Panc1 (cell line): ENCODE results near the gene DCUN1D2. TPM values are rescaled to one million over a fixed set of nuclear protein-coding genes. Genes with fewer than 3 reads are reported as not detected.

ENCODE experiments used
- ATAC-seq: fragments of 200-7000 bp; cut with Tn5 transposase; 2 replicates; pipeline ENCODE4 v1.9.1; 2020; ENCODE audit warnings: mild to moderate bottlenecking, moderate library complexity
- BruUV-seq: library from RNA; stranded (reverse); fragments of 400-500 nt; replicated peaks from 2 replicates; lab custom pipeline; 2021; lab: Mats Ljungman, UMichigan
- CTCF ChIA-PET: fragments of 300-600 bp; sonication (Branson Sonifier 250); formaldehyde crosslinking; loops from one replicate; lab custom pipeline; 2022; ENCODE audit warnings: antibody characterized with exemption; lab: Charles Lee
- POLR2A ChIA-PET: fragments of 300-600 bp; sonication (Branson Sonifier 250); formaldehyde crosslinking; loops from one replicate; lab custom pipeline; 2022; ENCODE audit warnings: antibody characterized with exemption; lab: Charles Lee
- DNase-seq: peaks from one replicate; pipeline ENCODE4 v3.0.0-alpha.2; 2010; ENCODE audit warnings: low read depth, low spot score
- H3K27ac ChIP-seq: 2 replicates; pipeline ENCODE4 v1.5.1; 2011; ENCODE audit warnings: mild to moderate bottlenecking, low read length, inconsistent platforms
- H3K27me3 ChIP-seq: fragments of 200-500 bp; sonication (Bioruptor generic); 2 replicates; pipeline ENCODE4 v1.6.0; 2014; ENCODE audit warnings: low read length, inconsistent platforms; ENCODE audit not compliant: control insufficient read depth, insufficient read depth
- H3K36me3 ChIP-seq: fragments of 200-500 bp; sonication (Bioruptor generic); 2 replicates; pipeline ENCODE4 v1.5.1; 2014; ENCODE audit warnings: inconsistent platforms, mild to moderate bottlenecking, low read length, moderate library complexity; ENCODE audit not compliant: control insufficient read depth, insufficient read depth
- H3K4me1 ChIP-seq: 2 replicates; pipeline ENCODE4 v1.5.1; 2011; ENCODE audit warnings: inconsistent platforms, mild to moderate bottlenecking, low read length, moderate library complexity; ENCODE audit not compliant: control insufficient read depth, insufficient read depth
- H3K4me3 ChIP-seq, 2 experiments: 2 replicates each; pipeline ENCODE4 v1.5.1; 2011 to 2012; ENCODE audit warnings: low read depth in 2 of 2, low read length in 2 of 2, mild to moderate bottlenecking in 2 of 2, inconsistent platforms in 1 of 2, moderate library complexity in 1 of 2
- H3K9me3 ChIP-seq: fragments of 200-500 bp; sonication (Bioruptor generic); 2 replicates; pipeline ENCODE4 v1.5.1; 2014; ENCODE audit warnings: low read depth, mild to moderate bottlenecking, inconsistent platforms, low read length, moderate library complexity; ENCODE audit not compliant: control insufficient read depth, insufficient read depth
- CTCF ChIP-seq: fragments of 450-650 bp; IDR thresholded peaks from 2 replicates; pipeline ENCODE4 v1.5.1; 2017; ENCODE audit warnings: mild to moderate bottlenecking
- POLR2AphosphoS5 ChIP-seq: IDR thresholded peaks from 2 replicates; pipeline ENCODE4 v1.6.1; 2012; ENCODE audit warnings: mild to moderate bottlenecking, low read depth, low read length, moderate library complexity
- REST ChIP-seq, 2 experiments: IDR thresholded peaks; 2 replicates each; pipeline ENCODE4 v1.6.1; 2011 to 2012; ENCODE audit warnings: low read depth in 2 of 2, control low read depth in 1 of 2, low read length in 1 of 2, mild to moderate bottlenecking in 1 of 2, moderate library complexity in 1 of 2; ENCODE audit not compliant: insufficient read depth in 1 of 2
- SIN3A ChIP-seq: IDR thresholded peaks from 2 replicates; pipeline ENCODE4 v1.6.1; 2012; ENCODE audit warnings: low read depth, mild to moderate bottlenecking, low read length, moderate library complexity, borderline replicate concordance; ENCODE audit not compliant: insufficient read depth
- TCF7L2 ChIP-seq: IDR thresholded peaks from 2 replicates; pipeline ENCODE4 v1.6.1; 2011; ENCODE audit warnings: mild to moderate bottlenecking, low read depth, low read length, inconsistent platforms
- in situ Hi-C: cut with HindIII; loops from 2 replicates; pipeline ENCODE4 v1.10.0; 2016; ENCODE audit warnings: low sequenced_read_pairs, low pct_unique_long_range_greater_than_20kb
- intact Hi-C: fragments of 100-400 bp; cut with micrococcal nuclease; formaldehyde crosslinking; loops from one replicate; pipeline ENCODE4 v1.10.0; 2022; ENCODE audit not compliant: unreplicated experiment
- total RNA-seq: library from RNA; stranded (reverse); gene quantifications from one replicate; pipeline ENCODE4 v1.2.1, GENCODE V29; 2021; ENCODE audit not compliant: unreplicated experiment

Gene DCUN1D2
- total RNA-seq, 1 experiment from 2014 or later = 22.8 TPM

GRCh38 chr13:113495494-113496210 is 5.1 kb upstream of the DCUN1D2 start:
- intact Hi-C loops = no loop called here
- no peak overlapping the region for H3K27ac ChIP-seq
- H3K36me3 ChIP-seq = peaks cover 29% of the 10 kb centered on the region
- no peaks in the 10 kb centered on the region for H3K9me3 ChIP-seq
- DNase-seq = no peak
- no peak for ATAC-seq
- H3K4me3 ChIP-seq = no peak overlapping the region
- ChIA-PET CTCF (no interaction called here), POLR2A (interaction anchor here (0.6 kb wide), 1 partner anchor 422 kb away, joined by 3 read pairs; no protein-coding TSS in a partner anchor)
- no peak for TF ChIP-seq TCF7L2
- no peak for TF ChIP-seq CTCF
- no peak for TF ChIP-seq SIN3A
- TF ChIP-seq POLR2AphosphoS5 = no peak
- no peak for TF ChIP-seq REST (IDR thresholded peaks at IDR 0.05; ENCODE audit: insufficient read depth in 1 of 2, low read depth in 2 of 2, low read length in 1 of 2)
- H3K27me3 ChIP-seq = no peaks in the 10 kb centered on the region
- in situ Hi-C loops = no loop called here
- no TSS peak for BruUV-seq
- peaks cover 28% of the 10 kb centered on the region for H3K4me1 ChIP-seq

GRCh38 chr13:113493315-113493951 is 2.9 kb upstream of the DCUN1D2 start:
- Histone ChIP-seq H3K4me1 (peaks cover 32% of the 10 kb centered on the region), H3K9me3 (no peaks in the 10 kb centered on the region), H3K27ac (peak overlapping the region; percentile 94), H3K36me3 (peaks cover 18% of the 10 kb centered on the region), H3K4me3 (peak overlapping the region; percentile 77 to 87), H3K27me3 (no peaks in the 10 kb centered on the region)
- POLR2A ChIA-PET = no interaction called here
- in situ Hi-C loops (no loop called here), intact Hi-C loops (no loop called here)
- TF ChIP-seq REST (IDR thresholded peaks at IDR 0.05; ENCODE audit: insufficient read depth in 1 of 2, low read depth in 2 of 2, low read length in 1 of 2) (no peak), CTCF (no peak), SIN3A (peak; percentile 65; the same call in 1 of the 2 replicates), POLR2AphosphoS5 (peak; percentile 80), TCF7L2 (no peak)
- CTCF ChIA-PET = no interaction called here
- DNase-seq = peak; percentile 79
- no TSS peak for BruUV-seq
- ATAC-seq = peak; percentile 51
